ENCODE measurements around the gene GABRG3.

GABRG3 gene

DNA sequence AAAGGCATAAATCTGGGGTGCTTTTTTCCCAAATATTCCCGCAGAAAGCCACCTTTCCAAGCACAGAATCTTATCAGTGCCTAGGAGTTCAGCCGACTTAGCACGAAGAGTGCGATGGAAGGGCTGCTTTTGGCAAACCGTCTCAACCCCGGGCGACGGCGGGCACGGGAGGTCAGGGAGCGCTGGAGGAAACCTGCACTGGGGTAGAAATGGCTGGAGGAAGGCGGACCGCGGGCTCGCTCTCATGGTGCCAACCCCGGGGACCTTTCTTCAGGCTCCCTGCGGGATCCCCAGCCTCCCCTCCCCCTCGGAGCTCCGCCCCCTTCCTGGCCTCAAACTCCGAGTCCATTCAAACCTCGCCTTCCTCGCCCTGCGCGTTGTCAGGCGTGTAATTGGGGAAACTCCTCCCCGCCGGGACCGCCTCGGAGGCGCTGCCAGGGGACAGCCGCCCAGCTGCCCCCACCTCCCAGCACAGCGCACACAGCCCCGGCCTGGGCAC, at the start of gene GABRG3:
Gene GABRG3, plus strand, starts transcription at position 470 of the 499 bp plus-strand sequence.
- DNase-seq: no peak

DNA sequence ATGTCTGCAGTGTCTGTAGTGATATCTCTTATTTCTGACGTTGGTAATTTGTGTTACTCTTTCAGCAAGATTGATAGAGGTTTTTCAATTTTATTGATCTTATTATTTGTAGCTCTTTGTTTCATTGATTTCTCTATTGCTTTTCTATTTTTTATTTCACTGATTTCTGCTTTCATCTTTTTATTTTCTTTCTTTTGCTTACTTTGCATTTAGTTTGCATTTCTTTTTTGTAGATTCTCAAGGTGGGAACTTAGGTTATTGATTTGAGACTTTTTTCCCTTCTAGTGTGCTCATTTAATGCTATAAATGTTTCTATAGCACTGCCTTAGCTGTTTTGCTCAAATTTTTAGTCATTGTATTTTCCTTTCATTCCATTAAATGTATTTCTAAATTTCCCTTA, 49.5 kb upstream of the GABRG3 start:
- DNase-seq: no peak

DNA sequence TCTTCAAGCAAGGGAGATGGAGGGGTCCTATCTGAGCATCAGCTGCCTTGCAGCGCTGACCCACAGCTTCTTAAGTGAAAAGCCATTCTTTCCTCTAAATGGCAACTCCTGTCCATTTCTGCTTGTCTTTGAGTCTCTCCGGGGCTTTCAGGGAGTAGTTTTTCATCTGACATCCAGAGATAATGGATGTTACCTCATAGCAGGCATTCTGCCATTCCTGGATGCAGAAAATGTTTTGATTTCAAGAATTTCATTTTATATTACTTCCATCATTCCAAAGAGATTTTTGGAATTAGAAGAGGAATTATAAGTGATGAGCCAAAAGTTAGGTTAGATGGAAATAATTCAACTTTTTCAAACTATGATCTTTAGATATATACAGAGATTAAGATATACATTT, 44.9 kb upstream of the GABRG3 start:
- no peak for DNase-seq

DNA sequence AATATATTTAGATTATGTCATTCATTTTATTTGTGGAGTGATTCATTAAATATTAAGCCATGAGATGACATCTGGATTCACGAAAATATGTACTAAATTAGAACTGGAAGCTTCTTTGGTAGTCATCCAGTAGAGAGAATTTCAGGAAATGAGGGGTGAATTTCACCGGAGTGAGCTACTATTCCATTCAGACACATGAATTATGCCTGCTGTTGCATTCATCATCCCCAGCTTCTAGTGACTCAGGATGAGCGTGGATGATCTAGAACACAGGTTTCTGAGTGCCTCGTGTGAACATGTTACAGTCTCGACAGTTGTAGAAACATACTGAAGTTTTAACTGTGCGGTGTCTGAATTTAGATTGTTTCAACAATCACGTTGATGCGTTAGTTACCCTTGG, 42.9 kb upstream of the GABRG3 start:
- no peak for DNase-seq

DNA sequence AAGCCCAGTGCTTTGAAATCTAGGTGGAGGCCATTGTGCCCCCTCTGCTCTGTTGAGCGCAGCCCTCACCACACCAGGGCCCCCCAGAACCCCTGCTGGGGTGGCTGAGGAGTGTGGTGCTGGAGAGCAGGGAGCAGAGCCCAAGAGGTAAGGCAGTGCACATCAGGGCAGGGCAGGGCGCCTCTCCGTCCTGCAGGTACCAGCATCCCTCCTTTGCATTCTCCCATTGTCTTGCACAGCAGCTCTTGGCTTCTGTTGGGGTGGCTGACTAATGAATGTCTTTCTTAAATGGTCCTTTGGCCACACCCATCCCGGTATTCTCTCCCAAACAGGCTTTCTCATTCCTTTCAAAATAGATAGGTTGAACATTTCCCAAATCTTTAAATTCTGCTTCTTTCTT, 41.4 kb upstream of the GABRG3 start:
- DNase-seq: no peak

DNA sequence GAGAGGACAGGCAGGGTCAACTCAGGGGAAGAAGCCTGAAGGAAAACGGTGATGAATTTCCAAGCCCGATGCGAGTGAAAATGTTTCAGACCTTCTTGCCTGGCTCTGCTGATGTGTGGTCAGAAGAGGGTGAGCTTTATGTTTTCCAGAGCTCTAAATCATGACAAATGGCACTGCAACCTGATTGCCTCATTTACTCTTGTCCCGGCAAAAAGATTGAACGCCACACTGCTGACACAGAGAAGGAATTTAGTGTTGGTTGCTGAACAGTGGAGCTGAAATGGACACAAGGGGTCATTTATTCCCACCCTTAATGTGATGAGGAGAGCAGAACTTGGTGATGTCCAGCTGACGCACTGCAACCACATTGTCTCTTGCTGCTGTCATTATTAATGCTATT, 36.1 kb upstream of the GABRG3 start:
- no peak for DNase-seq

DNA sequence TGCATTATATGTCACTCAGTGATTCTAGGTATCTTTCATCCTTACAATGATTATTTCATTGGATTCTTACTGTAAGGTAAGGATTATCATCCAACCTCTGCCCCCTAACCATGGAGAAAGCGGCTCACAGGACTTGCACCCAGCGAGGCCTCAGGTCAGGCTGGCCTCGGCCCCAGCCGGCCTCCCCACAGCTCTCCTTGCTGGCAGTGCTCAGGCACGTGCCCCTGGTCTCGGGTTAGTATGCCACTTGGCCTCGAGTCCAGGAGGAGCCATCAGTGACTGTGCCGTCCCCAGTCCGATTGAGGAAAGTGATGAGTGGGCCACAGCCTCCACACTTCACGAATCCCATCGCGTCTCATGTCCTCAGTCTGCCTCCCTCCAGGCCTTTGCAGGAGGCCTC, 35.7 kb upstream of the GABRG3 start:
- DNase-seq: no peak

DNA sequence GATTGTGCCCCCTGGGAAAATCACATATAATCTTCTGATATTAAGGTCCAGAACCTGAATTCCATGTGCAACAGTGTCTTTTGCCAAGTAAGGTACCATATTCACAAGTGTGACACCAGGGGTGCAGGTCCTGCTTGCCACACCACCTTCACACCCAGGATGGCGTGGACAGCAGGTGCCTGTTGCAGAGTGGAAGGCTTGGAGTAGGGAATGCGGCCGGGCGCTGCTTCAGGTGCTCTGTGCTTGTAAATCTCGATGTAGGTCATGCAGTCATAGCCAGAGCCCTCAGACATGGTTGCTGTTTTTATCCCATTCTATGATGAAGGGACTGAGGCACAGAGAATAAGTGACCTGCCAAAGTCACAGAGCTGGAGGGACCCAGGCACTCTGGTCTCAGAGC, 34.5 kb upstream of the GABRG3 start:
- no peak for DNase-seq

DNA sequence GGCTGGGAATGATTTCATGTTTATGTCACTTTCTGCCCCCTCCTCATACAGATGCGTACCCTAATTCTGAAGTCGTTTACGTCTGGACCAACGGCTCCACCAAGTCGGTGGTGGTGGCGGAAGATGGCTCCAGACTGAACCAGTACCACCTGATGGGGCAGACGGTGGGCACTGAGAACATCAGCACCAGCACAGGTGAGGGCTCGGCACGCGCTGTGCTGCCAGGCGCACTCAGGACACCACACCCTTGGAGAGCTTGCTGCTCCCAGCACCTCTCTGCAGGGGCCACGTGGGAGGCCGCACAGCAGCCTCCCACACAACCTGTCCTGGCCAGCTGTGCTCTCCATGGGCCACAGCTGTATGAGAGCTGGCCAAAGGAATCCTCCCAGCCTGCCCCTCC, 33.8 kb upstream of the GABRG3 start:
- no peak for DNase-seq

DNA sequence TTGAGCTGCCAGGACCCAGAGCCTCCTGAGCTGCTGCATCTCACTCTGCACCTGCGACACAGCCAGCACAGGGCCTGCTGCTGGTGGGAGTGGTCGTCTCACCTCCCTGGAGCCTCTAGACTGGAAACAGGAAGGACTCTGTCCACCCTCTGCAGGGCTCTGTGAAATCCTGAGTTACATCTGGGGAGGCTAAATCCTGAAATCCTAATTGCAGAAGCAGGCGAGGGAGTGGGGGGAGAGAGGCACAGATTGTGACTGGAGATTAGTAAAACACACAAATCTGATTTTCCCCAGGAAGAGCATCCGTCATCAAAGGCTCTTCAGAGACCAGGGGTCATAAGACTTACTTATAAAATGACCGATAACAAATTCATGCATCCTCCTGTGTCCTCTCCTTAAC, 31.6 kb upstream of the GABRG3 start:
- DNase-seq: no peak

DNA sequence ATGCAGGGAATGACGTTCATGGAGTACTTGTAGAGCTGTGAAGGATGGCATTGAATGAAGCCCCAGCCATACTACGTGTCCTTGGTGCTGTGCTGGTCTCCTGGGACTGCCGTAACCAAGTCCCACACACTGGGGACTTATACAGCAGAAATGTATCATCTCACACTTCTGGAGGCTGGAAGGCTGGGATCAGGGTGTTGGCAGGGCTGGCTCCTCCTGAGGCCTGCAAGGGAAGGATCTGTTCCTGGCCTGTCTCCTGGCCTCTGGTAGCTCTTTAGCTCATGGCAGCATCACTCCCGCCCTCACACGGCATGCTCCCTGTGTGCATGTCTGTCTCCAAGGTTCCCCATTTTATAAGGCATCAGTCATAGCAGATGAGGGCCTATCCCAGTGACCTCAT, 29.5 kb upstream of the GABRG3 start:
- no peak for DNase-seq

DNA sequence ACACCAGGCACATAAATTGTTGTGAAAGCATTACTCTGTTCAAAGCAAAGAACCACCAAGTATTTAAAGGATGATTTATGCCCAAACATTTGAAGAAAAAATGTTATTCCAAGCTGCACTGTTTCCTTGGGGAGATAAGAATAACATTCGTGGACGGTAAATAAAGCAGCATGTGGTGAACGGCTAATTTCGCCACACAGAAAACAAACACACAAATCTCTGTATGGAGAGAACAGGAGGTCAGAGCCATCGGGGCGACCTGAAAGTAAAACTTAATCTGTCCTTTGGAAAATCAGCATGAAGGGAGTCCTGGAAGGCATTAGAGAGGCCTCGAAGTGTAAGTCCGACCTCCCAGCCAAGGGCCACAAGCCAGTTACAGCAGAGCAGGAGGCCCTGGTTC, 27.1 kb upstream of the GABRG3 start:
- DNase-seq: no peak

DNA sequence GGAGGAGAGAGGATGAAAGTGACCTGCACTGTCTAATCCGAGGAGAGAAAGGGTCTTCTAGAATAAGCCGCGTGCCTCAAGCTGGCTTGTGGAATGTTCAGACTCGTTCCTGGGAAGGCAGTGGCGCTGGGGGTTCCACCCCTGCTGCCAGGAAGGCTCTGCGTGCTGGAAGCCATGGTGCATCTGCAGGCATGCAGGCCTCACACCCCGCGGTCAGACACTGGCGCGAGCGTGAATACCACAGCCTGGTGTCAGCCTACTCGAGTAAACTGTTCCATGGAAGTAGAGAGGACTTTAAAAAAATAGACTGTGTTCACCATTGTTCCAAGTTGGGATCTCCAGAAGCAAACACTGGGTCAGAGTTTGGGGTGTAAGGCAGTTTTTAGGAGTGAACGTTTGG, 25.9 kb upstream of the GABRG3 start:
- DNase-seq: no peak

DNA sequence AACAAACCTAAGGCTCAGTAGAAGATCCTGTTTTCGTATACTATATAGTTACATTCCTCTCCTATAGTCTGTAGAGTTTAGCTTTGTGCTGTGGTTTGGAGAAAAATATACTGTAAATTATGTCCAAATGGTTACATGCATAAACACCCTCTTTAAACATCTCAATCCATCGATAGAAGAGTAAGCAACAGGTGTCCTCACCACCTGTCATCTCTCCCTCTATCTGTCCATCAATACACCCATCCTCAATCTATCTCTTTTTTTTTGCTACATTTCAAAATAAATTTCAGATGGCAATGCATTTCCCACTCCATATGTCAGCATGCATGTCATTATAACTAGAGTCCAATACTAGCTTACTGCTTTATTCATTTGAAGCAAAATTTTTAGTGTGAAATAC, 21.0 kb upstream of the GABRG3 start:
- no peak for DNase-seq

DNA sequence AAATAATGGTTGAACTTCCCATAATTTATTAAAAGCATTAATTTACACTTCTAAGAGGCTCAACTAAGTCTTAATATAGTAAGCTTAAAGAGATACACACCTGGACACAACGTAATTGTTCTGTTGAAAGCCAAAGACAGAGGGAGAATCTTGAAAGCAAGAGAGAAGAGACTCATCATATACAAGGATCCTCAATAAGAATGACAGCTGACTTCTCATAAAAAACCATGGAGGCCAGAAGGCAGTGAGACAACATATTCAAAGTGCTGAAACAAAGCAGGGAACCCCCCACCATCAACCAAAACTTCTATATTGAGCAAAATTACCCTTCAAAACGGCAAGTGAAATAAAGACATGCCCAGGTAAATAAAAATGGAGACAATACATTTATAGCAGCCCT, 16.6 kb upstream of the GABRG3 start:
- no peak for DNase-seq

DNA sequence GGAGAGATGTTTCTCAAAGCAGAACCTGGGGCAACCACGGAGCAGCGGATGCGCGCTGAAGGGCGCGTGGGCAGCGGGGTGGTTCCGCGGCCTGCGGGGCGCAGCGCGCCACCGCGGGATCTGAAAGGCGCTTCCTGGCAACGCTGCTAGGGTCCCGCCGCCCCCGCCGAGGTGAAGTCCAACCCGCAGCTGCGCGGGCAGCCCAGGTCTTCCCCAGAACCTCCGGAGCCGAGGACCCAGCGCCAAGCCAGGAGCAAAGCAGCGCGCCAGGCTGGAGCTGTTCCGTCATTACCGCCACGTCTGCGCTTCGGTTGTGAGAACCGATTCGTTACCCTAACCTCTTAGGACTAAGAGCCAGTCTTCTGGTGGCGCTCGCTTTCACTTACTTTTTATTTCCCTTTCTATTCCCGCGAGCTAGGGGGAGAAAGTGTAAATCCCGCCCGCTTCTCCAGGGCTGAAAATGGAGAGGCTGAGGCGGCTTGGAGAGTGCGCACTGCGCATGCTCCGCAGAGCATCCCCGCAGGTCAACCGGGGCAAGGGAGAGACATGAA, 3.2 kb upstream of the GABRG3 start:
- DNase-seq: no peak

DNA sequence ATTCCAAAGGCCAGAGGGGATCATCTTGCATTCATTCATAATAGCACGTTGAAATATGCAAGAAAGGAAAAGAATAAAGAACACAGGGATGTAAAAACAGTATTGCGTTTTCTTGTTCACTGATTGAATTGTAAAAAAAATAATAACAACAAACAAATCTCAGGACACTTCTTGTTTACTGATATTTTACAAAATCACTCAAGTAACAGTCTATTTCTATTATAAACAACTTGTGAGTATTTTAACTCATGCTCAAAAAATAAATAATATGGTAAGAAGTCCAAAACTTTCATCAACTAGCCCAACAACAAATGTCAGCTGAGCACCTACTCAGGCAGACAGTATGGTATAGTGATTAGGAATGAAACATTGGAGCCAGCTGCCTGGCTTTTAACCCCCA, 2.2 kb upstream of the GABRG3 start:
- DNase-seq: no peak

DNA sequence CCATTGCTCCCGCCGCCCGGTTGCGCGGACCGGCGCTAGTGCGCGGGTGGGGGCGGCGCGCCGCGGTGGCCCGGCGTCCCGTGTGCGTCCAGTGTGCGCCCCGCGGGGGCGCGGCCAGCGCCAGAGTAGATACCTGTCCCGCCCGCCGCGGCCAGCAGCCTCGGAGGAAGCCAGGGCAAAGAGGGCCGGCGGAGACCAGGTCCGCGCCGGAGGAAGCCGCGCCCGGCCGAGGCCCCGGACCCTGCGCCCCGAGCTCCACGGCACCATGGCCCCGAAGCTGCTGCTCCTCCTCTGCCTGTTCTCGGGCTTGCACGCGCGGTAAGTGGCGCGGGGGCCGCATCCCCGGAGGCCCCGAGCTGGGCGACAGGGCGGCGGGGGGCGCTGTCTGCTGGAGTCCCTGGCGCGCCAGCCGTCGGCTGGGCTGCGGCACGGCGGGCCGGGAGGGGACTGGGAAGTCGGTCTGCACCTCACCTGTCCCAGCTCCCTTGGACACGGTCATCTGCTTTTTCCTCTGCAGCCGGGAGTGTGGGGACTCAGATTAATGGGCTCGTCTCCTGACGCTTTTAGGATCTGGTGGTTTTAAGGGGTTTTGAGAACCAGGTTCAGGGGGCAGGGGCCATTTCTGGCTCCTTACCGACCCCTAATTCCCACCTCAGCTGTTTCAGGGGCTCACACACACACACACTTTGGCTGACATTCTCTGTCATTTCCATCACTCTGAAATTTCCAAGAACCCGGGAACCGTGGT, 464 bp downstream of the GABRG3 start:
- no peak for DNase-seq

DNA sequence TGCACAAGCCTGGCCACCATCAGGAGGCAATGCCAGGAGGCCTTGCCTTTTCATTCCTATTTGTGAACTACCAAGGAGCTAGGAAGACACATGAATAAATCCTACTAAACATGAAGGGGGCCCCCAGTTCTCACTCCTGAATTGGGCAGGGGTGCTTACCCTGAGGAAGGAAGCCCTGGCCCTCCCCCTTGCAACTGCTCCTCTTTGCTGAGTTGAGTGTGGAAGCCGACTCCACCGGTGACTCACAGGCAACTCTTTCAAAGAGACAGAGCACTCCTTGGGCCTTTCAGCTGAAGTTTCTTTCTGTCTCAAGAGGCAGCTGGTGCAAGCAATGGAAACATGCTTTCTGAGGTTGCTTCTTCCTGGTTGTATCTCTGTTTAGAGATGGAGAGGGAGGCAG, 1.7 kb downstream of the GABRG3 start:
- no peak for DNase-seq

DNA sequence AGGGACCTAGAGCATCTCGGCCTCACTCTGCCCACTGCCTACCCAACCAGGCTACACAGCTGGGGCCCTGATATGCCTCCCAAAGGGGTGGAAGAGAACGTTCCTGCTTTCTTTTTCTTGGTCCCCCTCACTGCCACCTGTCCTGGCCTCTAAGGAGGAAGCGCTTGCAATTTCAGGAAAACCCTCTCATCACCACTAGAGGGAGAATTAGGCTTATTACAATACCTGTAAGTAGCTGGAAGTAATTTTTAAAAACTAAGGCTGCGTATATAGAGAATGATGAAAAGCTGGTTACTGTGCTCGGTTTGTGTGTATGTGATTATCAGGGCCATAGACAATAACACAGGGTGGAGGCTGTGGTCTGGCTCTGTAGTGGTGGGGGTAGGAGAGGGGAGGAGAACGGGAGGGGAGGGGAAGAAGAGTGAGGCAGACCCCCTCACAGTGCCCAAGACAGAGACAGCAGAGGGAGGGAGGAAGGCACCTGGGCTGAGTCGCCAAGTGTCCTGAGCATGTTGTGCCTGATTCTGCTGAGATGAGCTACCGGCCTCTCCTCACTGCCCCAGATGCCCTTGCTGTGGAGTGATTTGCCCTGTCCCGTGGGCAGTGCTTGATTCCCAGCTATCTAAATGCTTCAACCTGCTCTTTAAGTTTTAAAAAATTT, 3.3 kb downstream of the GABRG3 start:
- DNase-seq: peak in 1 of 2 experiments; percentile 3

DNA sequence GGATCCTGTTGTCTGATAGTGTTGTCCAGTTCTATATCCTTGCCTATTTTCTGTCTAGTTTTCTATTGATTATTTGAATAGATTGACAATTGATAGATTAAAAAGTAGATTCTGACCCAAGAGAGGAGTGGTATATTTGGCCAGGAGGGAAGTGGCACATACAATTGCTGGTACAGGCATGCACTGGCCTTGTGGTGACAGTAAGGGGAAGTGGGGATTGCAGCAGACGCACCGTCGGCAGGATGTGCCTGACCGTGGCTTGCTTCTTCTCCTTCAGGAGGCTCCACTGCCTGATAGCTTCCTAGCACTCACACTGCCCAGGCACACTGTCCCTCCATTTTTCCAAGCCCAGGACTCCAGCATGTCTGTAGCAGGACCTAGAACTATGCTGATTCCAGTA, 10.5 kb downstream of the GABRG3 start:
- peak; percentile 2 to 14 for DNase-seq

DNA sequence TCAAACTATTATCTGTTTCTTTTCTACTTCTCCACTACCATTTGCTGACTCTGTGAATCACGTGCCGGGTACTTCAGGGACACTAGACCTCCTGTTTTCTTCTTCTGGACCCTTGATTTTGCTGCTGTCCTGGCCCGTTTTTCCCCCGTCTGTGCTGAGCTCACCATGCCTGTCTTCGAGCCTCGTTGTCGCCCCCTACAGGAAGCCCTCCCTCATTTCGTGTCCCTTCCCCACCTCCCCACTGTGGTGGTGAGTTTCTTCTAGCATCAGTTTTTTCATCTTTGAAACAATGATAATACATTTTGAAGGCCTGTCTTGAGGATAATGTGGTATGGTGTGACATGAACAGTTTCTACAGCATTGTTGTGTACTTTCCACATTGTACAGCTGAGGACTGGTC, 12.8 kb downstream of the GABRG3 start:
- DNase-seq: no peak

DNA sequence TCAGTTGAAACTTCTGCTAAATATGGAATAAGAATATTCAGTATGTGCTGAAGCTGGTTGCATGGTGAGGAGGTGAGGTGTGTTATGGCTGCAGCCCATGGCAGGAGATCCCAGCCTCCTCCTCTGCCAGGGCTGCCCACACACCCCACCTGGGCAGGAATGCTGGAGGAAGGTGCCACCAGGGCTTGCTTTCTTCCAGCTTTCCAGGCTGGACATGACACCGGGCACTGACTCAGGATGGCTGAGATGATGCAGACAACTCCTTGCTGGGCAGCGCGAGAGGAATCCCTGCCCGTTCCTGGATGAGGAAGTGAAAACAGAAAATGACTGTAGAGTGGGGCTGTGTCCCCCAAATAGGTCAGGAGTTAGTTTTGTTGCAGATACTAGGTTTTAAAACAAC, 14.1 kb downstream of the GABRG3 start:
- no peak for DNase-seq

DNA sequence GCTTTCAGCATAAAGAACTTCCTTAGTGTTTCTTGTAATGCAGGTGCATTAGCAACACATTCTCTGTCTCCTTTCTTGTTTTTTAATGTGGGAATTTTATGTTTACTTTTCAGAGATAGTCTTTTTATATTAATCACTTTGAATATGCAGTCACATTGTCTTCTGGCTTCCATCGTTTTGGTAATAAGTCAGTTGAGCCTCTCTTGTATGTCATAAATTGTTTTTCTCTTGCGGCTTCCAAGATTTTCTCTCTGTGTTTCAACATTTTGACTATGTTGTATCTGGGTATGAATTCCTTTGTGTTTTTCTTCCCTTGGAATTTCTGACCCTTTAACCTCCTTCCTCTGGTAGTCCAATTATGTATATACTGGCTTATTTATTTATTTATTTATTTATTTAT, 25.3 kb downstream of the GABRG3 start:
- no peak for DNase-seq
